ENCODE data around the gene PCDHB12.
"Not testable (repeated sequence)": the region's sequence is repeated elsewhere in the genome, so short reads cannot be mapped to it uniquely, and the experiment has no call there.

Gene PCDHB12

DNA sequence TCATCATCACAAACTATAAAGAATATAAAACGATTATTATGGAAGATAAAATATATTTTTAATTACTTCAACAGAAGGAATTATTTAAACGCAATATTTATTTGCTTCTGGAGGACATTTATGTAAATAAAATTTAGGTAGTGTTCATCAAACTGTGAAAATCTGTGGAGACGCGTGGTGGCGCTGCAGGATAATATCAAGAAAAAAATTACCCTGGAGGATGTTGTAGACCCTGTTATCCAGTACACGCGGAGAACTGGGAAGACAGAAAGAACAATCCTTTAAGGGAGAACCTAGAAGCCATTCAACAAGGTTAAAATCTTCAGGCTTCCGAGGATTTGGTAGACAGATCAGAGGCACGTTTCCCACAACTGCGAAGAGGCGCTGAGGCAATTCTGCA is at the start of gene PCDHB12:
Gene PCDHB12, plus strand, starts transcription at position 242 of the 400 bp plus-strand sequence. CDS start 189 bp downstream, outside the sequence.
- H3K9me3 ChIP-seq (ENCODE audit: low read length): no peaks in the 10 kb centered on the region
- H2AFZ ChIP-seq (ENCODE audit: low read length): no peak within 1 kb of the TSS
- TF ChIP-seq, protein P1, sequence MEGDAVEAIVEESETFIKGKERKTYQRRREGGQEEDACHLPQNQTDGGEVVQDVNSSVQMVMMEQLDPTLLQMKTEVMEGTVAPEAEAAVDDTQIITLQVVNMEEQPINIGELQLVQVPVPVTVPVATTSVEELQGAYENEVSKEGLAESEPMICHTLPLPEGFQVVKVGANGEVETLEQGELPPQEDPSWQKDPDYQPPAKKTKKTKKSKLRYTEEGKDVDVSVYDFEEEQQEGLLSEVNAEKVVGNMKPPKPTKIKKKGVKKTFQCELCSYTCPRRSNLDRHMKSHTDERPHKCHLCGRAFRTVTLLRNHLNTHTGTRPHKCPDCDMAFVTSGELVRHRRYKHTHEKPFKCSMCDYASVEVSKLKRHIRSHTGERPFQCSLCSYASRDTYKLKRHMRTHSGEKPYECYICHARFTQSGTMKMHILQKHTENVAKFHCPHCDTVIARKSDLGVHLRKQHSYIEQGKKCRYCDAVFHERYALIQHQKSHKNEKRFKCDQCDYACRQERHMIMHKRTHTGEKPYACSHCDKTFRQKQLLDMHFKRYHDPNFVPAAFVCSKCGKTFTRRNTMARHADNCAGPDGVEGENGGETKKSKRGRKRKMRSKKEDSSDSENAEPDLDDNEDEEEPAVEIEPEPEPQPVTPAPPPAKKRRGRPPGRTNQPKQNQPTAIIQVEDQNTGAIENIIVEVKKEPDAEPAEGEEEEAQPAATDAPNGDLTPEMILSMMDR (IDR thresholded peaks at IDR 0.05; ENCODE audit: low read length): peak; percentile 34
- TF ChIP-seq EZH2 (IDR thresholded peaks at IDR 0.05; ENCODE audit: borderline replicate concordance, low read length): no peak
- H3K4me3 ChIP-seq (ENCODE audit: low read depth, low read length, poor library complexity, severe bottlenecking): no peak within 1 kb of the TSS
- no peaks in the 10 kb centered on the region for H3K9me2 ChIP-seq (ENCODE audit: low read depth, low read length)
- H3K4me2 ChIP-seq (ENCODE audit: low read length): no peak within 1 kb of the TSS
- H4K20me1 ChIP-seq (ENCODE audit: insufficient read depth, low read length): no peaks in the 10 kb centered on the region
- H3K9ac ChIP-seq (ENCODE audit: low read length): no peak within 1 kb of the TSS
- no peak within 1 kb of the TSS for H3K27ac ChIP-seq (ENCODE audit: low read depth, low read length, poor library complexity, severe bottlenecking)
- no peaks in the 10 kb centered on the region for H3K79me2 ChIP-seq (ENCODE audit: insufficient read depth, low read length)
- no peaks in the 10 kb centered on the region for H3K27me3 ChIP-seq (ENCODE audit: insufficient read depth, low read length)
- H3F3A ChIP-seq (ENCODE audit: insufficient read depth, low read length): no peaks in the 10 kb centered on the region
- no peaks in the 10 kb centered on the region for H3K36me3 ChIP-seq (ENCODE audit: insufficient read depth, low read length)
- no peaks in the 10 kb centered on the region for H3K4me1 ChIP-seq (ENCODE audit: insufficient read depth, low read length, severe bottlenecking)

DNA sequence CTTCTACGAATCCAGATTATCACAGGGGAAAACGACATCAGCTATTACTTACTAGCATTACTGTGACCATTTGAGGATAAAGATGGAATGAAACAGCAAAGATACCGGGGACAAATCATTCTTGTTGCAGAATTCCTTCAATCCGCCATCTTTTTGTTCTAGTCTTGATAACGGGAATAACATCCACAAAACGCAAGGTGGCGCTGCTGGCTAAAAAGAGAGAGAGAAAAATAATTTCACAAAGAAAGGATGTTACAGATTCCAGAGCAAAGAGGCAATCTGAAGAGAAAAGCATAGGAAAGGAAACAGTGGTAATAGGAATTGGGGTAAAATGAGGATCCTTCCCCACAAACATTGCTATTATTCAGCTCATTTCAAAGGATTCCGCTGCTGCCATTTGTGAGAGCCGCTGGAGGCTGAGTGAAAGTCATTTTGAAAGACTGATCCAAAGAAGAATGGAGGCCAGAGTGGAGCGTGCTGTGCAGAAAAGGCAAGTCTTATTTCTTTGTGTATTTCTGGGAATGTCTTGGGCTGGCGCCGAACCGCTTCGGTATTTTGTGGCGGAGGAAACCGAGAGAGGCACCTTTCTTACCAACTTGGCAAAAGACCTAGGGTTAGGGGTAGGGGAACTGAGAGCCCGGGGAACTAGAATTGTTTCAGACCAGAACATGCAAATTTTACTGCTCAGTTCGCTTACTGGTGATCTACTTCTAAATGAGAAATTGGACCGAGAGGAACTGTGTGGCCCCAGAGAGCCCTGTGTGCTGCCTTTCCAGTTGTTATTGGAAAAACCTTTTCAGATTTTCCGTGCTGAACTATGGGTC is 35.9 kb upstream of the PCDHB12 start, which contains the start of gene PCDHB7:
Gene PCDHB7, plus strand, starts transcription at position 264 of the 824 bp plus-strand sequence. Its CDS starts 192 bp downstream, at position 456.
- Histone ChIP-seq H3F3A (ENCODE audit: insufficient read depth, low read length) (no peaks in the 10 kb centered on the region), H3K27me3 (ENCODE audit: insufficient read depth, low read length) (no peaks in the 10 kb centered on the region), H3K36me3 (ENCODE audit: insufficient read depth, low read length) (no peaks in the 10 kb centered on the region), H2AFZ (ENCODE audit: low read length) (0 out of 2 replicates have a peak within 1 kb of the TSS, but pooled peaks have one; percentile 15), H3K4me2 (ENCODE audit: low read length) (peak within 1 kb of the TSS; percentile 17; the same call in 1 of the 2 replicates), H3K4me3 (ENCODE audit: low read depth, low read length, poor library complexity, severe bottlenecking) (no peak within 1 kb of the TSS), H3K9me2 (ENCODE audit: low read depth, low read length) (no peaks in the 10 kb centered on the region), H3K9ac (ENCODE audit: low read length) (no peak within 1 kb of the TSS), H4K20me1 (ENCODE audit: insufficient read depth, low read length) (no peaks in the 10 kb centered on the region), H3K9me3 (ENCODE audit: low read length) (no peaks in the 10 kb centered on the region), H3K4me1 (ENCODE audit: insufficient read depth, low read length, severe bottlenecking) (no peaks in the 10 kb centered on the region), H3K27ac (ENCODE audit: low read depth, low read length, poor library complexity, severe bottlenecking) (no peak within 1 kb of the TSS), H3K79me2 (ENCODE audit: insufficient read depth, low read length) (no peaks in the 10 kb centered on the region)
- TF ChIP-seq, protein P1 (IDR thresholded peaks at IDR 0.05; ENCODE audit: low read length): peak; percentile 78
- TF ChIP-seq EZH2 (IDR thresholded peaks at IDR 0.05; ENCODE audit: borderline replicate concordance, low read length): no peak

DNA sequence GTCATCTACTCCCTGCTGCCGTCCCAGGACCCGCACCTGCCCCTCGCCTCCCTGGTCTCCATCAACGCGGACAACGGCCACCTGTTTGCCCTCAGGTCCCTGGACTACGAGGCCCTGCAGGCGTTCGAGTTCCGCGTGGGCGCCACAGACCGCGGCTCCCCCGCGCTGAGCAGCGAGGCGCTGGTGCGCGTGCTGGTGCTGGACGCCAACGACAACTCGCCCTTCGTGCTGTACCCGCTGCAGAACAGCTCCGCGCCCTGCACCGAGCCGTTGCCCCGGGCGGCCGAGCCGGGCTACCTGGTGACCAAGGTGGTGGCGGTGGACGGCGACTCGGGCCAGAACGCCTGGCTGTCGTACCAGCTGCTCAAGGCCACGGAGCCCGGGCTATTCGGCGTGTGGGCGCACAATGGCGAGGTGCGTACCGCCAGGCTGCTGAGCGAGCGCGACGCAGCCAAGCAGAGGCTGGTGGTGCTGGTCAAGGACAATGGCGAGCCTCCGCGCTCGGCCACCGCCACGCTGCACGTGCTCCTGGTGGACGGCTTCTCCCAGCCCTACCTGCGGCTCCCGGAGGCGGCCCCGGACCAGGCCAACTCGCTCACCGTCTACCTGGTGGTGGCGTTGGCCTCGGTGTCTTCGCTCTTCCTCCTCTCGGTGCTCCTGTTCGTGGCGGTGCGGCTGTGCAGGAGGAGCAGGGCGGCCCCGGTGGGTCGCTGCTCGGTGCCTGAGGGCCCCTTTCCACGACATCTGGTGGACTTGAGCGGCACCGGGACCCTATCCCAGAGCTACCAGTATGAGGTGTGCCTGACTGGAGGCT is 34.0 kb upstream of the PCDHB12 start:
- not testable (repeated sequence) for H3K36me3 ChIP-seq (ENCODE audit: insufficient read depth, low read length); H3K79me2 ChIP-seq (ENCODE audit: insufficient read depth, low read length); H2AFZ ChIP-seq (ENCODE audit: low read length); H3K9me2 ChIP-seq (ENCODE audit: low read depth, low read length); H3K27ac ChIP-seq (ENCODE audit: low read depth, low read length, poor library complexity, severe bottlenecking); H3K9ac ChIP-seq (ENCODE audit: low read length); H3K4me3 ChIP-seq (ENCODE audit: low read depth, low read length, poor library complexity, severe bottlenecking); H3F3A ChIP-seq (ENCODE audit: insufficient read depth, low read length); H3K4me1 ChIP-seq (ENCODE audit: insufficient read depth, low read length, severe bottlenecking); H3K9me3 ChIP-seq (ENCODE audit: low read length); H4K20me1 ChIP-seq (ENCODE audit: insufficient read depth, low read length); H3K4me2 ChIP-seq (ENCODE audit: low read length); H3K27me3 ChIP-seq (ENCODE audit: insufficient read depth, low read length)

All from OCI-LY1 (cell line).